HUDEP-2 (cell line): ENCODE results near the gene TRIM41.
"Not testable (repeated sequence)": the region's sequence is repeated elsewhere in the genome, so short reads cannot be mapped to it uniquely, and the experiment has no call there.

Experiments used
- DNase-seq, 76 experiments: peaks; one replicate each; lab custom pipeline; 2025; ENCODE audit not compliant: unreplicated experiment in 76 of 76; lab: John Stamatoyannopoulos, UW

TRIM41 gene

DNA sequence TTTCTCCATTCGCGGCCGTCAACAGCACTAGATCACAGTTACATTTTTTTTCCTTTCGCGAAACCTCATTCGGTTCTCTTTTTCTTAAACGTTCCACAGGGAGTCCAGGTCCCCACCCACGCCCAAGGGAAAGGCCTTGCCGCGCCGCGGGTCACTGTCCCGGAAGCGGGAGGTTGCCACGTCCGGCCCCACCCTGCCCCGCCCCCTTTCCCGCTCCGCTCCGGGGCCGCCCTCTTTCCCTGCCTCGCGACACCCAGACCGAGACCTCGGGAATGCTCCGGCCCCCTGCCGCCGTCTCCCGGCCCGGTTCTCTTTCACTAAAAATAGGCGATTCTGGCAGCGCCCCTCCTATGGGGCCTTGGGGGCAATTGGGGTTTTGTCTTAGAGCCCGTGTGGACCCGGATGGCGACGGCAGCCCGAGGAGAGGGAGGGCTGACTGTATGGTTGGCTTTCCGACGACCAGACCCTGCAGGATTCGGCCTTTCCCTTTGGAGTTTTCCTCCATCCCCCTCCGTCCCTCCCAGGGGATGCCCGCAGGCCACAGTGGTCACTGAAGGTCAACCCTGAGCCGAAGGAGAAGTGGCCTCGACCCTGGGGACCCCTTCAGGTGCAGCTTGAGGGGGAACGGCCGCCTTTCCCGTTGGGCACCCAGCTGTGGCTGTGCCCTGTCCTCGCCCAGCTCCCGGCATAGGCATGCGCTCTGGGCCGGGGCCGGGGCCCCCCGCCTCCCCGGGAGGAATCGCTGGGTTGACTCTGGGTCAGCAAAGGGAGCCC, 23.4 kb downstream of the TRIM41 start:
- DNase-seq = no peak

GRCh38 chr5:181248277-181248676, 25.2 kb downstream of the TRIM41 start:
- no peak for DNase-seq

DNA sequence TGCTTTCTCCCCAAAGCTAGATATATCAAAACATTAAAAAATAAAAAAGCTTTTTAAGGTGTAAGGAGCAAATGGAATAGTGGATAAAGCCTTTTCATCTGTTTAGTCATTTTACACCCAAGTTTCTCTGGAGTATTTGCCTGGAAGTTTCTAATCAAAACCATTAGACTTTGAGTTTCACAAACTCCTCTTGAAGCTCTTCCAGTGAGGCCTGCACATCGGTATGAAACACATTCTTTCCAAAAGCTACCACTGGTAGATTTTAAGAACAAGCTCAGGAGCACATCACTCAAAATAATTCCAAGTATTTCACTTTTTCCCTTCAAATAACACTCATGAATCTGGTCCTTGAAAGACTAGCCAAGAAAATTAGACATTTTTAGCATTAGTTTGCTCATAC, 32.2 kb downstream of the TRIM41 start:
- DNase-seq = no peak

DNA sequence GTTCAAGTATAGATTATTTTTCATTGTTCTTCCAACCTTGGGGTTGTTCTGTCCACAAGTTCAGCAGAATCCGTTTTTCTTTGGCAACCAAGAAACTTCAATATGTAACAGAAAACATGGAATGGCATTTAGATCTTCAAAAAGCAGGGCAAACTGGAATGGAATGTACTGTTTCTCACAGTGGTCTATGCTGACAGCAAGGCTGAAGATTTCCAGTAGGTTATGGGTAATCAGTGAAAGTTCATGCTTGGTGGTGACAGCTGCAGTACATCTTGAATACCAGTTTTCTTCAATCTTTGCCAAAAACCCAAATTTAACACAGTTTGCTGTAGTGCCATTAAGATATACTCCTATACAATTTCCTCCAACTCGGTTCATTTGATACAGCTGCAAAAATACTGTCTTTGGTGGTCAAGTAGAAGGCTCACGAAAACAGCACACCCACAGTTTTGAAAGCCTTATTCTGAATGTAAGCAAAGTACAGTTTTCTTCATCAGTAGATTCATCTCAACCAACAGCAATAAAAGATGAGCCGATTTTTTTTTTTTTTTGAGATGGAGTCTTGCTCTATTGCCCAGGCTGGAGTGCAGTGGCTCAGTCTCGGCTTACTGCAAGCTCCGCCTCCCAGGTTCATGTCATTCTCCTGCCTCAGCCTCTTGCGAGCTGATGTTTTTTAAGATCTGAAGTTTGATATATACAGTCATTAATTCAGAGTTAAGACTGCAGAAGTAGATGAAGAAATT, 32.9 kb downstream of the TRIM41 start:
- DNase-seq = no peak

DNA sequence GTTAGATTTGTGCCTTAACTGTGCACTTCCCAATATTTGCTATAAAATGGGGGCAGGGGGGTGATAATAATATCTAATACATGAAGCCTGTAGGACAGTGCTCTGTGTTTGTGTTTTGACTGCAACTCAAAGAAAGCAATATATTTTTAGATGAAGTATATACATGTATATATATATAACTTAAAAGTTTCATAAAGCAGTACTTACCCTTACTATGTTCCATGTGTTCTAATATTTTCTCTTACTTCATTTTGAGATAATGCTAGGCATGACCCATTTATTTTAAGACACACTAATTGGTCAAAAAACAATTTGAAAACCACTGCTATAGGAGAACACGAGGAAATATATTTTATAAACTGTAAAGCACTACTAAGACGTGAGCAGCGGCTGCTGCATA, 35.5 kb downstream of the TRIM41 start:
- no peak for DNase-seq

DNA sequence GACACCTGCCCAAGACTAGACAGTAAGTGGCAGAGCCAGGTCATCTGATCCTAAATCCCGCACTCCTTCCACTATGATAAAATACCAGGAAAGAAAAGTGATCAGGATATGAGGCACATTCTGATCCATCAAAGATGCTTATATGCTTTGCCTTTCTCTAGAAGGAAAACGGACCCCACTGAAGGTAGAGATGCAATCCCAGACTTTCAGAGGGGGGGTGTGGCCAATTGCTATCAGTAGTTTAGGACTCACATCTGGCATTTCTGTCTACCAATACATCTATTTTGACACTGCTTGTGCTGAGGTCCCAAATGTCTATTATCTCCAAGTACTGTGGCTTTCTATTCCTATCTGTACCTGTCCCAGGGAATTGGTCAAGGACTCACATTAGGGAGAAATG, 36.2 kb downstream of the TRIM41 start:
- DNase-seq = no peak

DNA sequence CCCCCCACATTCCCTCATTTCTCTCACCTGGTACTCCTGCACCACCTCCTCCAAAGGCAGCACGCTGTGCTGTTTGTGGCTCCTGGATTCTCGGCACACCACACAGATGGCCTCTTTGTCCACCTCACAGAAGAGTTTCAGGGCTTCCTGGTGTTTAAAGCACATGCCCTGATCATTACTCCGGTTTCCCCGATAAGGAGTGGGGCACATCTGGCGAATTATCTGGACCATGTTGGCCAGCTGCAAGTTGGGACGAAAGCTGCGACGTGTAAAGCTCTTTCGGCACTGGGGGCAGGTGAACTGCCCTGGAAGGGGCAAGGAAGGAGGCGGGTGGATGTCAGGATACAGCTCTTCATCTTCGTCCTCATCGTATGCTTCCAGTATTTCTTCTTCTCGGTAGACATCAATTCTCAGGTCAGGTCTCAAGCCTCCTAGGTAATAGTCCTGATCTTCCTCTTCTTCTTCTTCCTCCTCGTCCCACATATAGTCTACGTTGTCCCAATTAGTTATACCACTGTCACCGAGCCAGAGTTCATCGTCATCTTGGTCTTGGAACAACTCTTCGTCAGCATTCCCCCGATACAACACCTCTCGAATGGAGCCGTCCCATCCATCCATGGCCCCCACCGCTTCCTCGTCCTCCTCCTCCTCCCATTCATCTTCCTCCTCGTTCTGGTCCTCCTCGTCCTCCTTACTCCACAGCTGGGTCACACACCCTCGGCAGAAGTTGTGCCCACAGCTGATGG, 37.1 kb downstream of the TRIM41 start:
- DNase-seq = no peak

DNA sequence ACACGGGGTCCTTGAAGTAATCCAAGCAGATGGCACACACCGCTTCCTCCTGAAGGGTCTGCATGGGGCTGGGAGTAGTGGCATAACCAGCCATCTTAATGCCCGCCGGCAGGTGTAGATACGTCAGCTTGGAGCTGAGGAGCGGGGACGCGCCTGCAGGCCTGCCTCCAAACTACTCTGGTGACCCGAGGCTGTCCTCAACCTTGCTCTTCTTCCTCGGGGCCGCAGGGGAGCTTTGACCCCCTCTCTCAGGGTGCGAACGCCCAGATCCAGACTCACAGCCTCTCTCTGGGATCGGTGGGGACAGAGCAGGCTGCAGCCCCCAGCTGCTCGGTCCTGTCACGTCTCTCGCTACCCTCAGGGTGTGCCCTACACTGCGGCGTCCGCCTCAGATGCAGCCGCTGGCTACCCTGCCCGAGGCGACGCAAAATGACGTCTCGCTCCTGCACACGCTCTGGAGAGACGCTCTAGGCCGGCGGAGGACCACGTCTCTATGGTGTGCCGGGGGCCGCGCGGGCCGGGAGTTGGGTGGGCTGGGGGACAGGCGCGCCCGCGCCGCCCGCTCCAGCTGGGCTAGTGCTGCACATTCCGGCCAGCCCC, 37.7 kb downstream of the TRIM41 start, which contains the start of gene TRIM52:
Gene TRIM52 (minus strand): TSS at position 424 of the 600 bp plus-strand sequence. CDS start 330 bp downstream, at position 94.
- DNase-seq = no peak

DNA sequence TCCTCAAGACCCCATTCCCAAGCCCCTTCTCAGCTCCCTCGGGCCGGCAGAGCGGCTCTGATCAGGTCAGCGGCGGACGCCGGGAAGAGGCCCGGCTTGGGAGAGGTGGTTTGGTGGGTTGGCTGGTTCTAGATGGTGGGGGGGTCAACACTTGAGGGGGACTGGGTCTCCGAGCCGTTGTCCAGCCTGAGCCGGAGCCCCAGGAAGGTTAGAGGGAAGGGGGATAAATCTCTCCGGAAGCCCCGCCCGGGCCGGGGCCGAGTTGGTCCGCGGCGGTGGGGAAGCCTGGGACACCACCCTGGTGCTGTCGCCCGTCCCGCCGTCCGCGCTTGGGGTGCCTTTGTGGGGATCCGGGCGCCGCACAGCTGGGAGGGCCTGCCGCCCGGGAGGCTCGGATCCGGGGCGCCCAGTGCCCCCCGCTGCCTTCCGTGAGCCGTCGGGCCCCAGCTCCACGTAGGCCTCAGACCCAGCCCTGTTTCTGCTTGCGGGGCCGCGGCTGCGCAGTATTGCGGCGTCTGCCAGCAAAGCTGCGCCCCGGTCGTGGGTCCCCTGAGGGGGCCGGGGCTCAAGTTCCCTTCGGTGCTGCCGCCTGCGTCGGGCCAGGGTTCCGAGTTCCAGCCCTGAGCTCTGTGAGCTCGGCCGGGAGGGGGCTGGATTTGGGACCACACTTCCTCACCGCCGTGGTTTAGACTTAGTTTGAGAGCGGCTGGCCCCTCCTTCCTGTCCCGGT, 38.4 kb downstream of the TRIM41 start:
- DNase-seq = no peak

DNA sequence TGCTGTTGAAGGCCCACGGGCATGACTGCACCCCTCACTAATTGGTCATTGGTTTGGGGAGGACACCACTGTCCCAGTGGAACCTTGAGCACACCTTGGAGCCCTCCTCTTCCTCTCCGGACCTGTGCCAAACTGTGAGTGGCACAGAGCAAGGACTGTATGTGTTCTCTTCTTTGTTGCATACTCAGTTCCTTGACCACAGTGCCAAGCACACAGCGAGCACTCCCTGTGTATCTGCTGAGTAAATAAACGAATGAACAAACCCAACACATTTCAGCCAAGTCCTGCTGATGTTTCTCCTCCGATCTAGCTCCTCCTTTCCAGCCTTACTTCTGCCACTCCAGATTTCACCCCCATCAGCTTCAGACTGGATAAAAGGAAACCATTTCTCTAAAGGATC, 40.6 kb downstream of the TRIM41 start:
- DNase-seq = no peak

GRCh38 chr5:181265092-181265671, 42.1 kb downstream of the TRIM41 start:
- no peak for DNase-seq

DNA sequence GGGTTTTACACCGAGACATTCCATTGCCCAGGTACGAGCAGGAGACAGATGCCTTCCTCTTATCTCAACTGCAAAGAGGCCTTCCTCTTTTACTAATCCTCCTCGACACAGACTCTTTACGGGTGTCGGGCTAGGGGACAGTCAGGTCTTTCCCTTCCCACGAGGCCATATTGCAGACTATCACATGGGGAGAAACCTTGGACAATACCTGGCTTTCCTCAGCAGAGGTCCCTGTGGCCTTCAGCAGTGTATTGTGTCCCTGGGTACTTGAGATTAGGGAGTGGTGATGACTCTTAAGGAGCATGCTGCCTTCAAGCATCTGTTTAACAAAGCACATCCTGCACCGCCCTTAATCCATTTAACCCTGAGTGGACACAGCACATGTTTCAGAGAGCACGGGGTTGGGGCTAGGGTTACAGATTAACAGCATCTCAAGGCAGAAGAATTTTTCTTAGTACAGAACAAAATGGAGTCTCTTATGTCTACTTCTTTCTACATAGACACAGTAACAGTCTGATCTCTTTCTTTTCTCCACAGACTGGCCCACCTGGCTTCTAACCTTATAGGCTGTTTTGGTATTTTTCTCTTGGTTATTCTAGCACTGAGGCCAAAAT, 44.3 kb downstream of the TRIM41 start:
- not testable (repeated sequence) for DNase-seq

DNA sequence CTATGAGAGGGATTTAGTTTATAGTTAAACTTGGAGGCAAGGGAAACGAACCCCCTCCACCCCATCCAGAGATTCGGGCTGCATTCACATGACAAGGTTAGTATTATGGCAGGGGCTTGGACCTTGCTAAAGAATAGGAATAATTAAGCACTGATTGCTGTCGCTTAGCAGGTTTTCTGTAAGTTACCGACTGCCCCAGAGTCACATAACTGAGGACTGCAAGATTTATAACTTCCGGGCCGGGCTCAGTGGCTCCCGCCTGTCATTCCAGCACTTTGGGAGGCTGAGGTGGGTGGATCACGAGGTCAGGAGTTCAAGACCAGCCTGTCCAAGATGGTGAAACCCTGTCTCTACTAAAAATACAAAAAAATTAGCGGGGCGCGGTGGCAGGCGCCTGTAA, 44.8 kb downstream of the TRIM41 start:
- not testable (repeated sequence) for DNase-seq

DNA sequence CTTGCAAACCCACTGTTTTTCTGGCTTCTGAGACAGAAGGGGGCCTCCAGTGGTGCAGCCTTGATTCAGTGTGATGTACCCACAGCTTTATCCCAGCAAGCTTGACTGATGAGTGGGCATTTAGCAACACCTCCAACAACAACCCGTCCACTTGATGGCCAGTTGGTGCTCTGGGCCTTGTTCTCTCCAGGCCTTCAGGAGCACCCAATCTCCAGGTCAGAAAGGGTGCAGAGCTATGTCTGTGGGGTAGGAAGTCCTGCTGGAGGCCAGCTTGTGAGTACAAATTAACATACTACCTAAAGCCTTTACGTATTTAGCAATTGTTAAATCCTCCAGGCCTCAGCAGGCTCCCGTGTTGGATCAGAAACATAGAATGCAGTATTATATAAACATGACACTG, 48.0 kb downstream of the TRIM41 start:
- no peak for DNase-seq

- not testable (repeated sequence) for DNase-seq
Observed at GRCh38 chr5:181273433-181273744, 50.3 kb downstream of the TRIM41 start.

DNA sequence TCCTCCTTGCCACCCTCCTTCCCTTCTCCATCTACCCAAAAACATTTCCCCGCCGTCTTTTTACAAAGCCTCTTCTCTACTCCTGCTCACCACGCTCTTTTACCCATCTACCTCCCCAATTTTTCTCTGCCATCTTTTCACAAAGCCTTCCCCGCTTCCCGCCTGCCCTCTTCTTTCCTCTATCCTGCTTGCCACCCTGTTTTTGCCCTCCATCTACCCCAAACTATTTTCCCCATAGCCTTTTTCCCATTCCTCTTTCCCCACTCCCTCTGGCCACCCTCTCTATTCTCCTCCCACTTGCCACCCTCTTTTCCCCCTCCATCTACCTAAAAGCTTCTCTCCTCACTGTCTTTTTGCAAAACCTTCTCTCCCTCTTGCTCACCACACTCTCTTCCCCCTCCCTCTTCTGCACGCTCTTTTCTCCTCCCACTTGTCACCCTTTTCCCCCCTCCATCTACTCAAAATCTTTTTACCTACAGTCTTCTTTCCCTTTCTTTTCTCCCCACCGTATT, 57.2 kb downstream of the TRIM41 start:
- no peak for DNase-seq

GRCh38 chr5:181281077-181281983, 58.2 kb downstream of the TRIM41 start:
- DNase-seq = no peak

DNA sequence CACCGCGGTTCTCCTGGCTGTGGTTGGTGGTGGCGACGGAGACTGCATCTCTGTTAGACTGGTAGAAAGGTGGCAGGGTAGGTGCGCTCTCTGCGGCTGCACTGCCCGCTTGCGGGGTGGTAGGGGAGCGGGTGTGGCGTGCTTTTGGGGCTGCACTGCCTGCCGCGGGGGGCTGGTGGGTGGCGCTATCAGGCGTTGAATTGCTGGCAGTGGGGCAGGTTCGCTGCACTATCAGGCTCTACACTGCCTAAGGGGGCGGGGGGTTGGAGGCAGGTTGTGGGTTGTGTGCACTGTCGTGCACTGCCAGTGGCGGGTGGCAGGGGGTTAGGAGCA, 58.9 kb downstream of the TRIM41 start:
- DNase-seq = no peak

DNA sequence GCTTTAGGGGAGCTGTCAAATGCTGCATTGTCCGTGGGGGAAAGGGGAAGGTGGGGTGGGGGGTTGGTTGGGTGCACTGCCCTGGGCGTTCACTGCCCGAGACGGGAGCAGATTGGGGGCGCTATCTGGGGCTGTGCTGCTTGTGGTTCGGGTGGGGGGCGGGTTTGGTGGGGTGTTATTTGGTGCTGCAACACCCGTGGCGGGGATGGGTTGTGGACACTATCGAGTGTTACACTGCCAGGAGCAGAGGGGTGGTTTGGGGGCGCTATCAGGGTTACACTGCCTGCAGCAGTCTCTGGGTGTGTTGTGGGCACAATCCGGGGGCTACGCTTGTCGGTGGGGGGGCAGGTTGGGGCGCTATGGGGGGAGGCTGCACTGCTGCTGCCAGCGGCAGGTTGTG, 59.3 kb downstream of the TRIM41 start:
- not testable (repeated sequence) for DNase-seq
